HG02840 (cell line): Measurements from ENCODE around the gene PEX16.

ENCODE experiments used
- ATAC-seq: cut with Tn5 transposase; IDR thresholded peaks from one replicate; pipeline ENCODE4 v1.9.1; 2021; ENCODE audit warnings: mild to moderate bottlenecking, moderate library complexity, moderate number of reproducible peaks; ENCODE audit not compliant: unreplicated experiment, low FRiP score

Gene PEX16

DNA sequence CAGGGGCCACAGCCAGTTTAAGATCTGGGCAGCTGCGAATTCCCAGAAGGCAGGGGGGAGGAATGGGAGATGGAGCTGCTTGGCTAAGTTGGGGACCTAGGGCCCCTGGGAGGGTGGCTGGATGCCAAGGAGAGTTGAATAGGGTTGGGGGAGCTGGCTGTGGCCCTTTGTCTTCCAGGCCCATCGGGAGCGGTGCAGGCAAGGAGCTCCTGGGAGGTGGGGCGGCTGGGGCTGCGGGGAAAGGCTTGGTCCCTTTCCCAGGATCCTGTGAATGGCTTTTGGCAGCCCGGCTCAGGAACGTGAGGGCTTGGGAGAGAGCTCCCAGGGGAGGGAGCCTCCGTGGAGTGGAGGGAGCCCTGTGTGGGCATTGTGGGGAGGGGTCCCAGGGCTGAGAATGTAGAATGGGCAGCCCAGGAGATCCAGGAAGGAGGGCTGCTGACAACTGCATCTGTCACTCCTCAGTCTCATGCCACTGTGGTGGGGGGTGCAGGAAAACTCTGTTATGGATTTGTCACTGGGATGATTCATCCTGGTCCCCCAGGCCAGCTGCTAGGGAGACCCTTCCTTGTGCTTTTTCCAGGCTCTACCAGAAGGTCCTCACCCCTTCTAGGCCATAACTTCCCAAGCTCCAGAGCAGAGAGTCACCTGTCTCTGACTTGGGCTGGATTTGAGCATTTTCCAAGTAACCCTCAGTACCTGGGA, 16.6 kb downstream of the PEX16 start:
- ATAC-seq: no peak

DNA sequence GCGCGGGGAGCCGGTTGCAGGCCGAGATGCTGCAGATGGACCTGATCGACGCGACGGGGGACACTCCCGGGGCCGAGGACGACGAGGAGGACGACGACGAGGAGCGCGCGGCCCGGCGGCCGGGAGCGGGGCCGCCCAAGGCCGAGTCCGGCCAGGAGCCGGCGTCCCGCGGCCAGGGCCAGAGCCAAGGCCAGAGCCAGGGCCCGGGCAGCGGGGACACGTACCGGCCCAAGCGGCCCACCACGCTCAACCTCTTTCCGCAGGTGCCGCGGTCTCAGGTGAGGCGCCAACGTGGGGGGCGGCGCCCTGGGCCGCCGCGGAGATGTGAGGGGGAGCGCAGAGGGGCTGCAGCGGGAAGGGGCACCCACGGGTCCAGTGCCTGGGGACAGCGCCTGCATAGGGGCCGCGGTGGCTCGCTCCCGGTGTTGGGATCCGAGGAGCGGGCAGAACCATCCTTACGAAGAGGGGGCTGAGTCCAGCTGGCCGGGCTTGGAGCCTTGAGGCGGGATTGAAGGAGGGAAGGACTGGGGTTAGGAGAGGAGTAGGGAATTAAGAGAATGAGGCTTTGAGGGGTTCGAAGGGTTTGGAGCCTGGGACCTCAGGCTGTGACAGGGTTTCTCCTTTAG, 17.4 kb downstream of the PEX16 start:
- peak; percentile 12 for ATAC-seq

DNA sequence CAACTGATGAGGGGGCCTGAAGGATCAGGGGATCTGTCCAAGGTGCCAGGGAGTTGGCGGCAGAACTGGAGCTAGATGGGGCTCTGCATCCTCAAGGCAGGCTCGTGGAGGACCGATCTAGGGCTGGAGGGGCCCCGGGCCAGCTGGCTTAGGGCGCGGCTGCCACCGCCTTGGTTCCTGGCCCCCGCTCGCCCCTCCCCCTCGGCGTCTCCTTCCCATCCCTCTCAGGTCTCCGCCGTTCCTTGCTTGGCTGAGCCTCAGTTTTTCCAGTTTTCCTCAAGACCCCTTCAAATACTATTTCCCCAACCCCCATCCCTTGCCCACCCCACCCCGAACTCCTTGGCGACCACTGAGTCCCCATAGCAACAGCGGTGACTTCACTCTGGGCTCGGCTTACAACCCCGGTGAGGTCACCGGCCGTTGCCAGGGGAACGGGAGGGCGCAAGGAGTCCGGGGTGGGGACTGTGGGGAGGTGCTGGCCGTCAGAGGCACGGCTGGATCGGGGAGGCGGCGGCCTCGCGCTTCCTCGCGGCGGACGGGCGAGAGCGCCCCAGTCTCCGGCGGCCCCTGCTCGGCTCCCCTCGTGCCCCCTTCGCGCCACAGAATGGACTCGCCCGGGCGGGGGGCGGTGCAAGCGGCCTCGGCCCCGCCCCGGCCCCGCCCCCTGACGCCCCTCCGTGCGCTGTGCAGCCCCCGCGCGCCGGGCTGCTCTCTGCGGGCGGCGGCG, 18.1 kb downstream of the PEX16 start:
- ATAC-seq: peak; percentile 52

DNA sequence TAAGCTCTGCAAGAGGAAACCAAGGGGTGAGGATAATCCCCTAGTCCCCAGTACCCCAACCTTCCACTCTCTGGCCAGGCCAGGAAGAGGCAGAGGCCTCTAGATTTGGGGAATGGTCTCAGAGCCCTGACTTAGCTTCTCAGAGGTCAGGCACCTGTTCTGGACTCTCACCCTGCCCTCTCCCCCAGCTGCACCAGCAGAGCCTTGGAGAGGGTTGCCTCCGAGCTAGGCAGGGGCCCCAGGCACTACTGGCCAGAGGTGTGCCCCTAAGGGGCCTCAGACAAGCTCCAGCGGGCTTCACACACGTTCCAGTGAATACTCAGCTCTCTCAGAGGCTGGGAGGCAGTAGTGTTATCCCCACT, 18.6 kb downstream of the PEX16 start:
- no peak for ATAC-seq

DNA sequence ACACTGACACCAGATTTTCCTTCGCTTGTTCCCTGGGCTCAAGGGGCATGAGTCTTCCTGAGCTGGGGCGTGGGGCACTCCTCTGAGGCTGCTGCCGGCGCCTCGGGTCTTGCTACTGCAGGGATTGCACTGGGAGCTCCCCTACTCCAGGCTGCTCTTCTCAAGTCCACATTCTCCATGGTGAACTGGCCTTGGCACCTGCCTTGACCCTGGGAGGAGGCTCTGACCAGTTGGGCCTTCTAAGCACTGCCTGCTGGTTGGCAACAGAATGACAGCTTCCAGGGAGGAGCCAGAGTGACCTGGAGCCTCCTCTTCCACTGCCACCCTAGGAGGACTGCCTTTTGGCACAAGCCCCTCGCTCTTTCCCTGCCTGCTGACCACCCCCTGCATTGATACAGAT, 20.1 kb downstream of the PEX16 start:
- no peak for ATAC-seq

DNA sequence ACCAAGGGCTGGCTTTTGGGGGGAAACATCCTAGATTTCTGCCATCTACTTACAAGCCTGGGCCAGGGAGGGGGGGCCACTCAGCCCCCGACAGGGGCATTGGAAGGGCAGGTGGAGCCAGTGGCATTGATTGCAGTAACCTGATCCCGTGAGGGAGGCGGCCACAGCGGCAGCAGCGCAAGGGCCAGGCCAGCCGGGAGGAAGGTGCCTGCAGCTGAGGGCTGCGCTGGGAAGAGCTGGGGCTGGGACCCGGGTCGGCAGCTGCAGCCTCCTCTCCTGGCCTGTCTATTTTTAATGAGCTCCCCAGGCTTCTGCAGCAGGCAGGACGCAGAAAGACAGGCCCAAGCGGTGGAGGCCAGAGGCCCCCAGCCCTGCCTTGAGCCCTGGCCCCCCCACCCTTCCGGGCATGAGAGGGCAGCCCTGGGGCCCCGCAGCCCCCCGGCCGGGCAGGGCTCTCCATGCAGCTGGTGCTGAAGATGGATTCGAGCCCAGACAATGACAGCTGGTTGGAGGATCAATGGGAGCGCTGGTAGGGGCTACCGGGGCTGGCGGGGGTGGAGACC, 21.2 kb downstream of the PEX16 start:
- ATAC-seq: no peak

DNA sequence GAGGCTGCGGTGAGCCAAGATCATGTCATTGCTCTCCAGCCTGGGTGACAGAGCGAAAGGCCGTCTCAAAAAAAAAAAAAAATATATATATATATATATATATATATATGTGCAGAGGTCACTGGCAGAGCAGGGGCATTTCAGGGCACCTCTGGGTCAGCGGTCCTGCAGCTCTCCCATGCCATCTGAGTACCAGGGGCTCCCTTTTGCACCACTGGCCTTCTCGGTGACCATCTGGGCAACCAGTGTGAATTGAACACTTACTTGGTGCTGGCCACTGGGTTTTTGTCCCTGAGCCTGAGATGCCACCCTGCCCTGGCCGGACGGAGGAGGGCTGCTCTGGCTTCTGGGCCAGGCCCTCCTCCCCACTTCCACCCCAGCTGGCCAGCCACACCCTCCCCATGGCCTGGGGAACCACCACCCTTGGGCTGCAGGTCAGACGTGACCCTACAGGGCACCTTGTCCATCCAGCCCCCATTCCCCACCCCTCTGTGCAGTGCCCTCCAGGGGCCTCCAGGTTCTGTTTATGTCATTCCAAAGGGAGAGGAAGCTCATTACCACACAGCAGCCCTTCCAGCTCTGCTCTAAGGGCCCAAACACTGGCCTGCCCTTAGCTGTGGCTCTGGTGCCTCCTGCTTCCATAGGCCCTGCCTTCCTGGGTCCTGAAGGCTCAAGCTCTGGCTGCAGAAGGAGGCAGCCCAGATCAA, 22.0 kb downstream of the PEX16 start:
- no peak for ATAC-seq

DNA sequence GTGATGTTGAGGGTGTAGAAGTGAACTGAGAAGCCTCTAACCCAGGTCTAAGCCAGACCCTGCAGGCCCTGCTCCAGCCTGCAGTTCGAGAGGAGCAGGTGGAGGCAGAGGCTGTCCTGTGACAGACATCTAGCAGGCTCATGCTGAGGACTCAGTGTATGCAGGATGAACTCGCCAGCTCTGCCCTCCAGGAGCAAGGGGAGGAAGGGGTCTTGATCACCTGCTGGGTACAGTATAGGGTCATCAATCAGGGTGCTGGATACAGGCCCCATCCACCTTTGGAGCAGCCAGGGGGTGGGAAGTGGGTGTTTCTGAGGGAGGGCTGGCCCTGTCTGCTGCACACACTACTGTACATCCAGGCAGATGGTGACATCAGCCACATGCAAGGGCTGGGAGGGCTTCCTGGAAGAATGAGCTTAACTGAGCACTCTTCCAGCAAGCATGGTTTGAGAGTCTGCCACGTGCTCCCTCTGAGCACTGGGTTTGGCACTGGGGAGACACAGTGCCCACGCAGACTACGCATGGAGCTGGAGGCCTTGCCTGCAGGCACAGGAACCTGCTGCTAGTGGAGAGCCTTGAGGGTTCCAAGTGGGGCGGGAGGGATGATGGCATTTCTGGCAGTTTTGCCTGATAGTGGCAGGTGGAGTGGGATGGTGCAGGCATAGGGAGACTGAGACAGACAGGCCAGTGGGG, 23.0 kb downstream of the PEX16 start:
- ATAC-seq: no peak

DNA sequence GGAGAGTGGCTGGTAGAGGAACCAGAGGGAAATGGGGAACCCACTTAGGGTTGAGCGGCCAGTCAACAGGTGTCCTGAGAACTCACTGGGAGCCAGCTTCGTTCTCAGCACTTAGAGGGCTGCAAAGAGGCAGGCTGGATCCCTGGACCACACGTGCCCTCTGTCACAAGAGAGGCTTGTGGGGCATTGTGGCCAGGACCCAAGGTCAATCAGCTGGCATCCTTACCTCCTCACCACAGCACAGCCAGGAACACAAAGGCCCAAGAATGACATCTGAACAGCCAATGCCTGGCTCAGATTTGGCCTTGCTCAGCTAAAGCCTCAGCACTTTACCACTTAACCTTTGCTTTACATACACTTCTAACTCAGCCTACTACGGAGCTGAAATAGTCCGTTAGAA, 24.8 kb downstream of the PEX16 start:
- ATAC-seq: no peak

DNA sequence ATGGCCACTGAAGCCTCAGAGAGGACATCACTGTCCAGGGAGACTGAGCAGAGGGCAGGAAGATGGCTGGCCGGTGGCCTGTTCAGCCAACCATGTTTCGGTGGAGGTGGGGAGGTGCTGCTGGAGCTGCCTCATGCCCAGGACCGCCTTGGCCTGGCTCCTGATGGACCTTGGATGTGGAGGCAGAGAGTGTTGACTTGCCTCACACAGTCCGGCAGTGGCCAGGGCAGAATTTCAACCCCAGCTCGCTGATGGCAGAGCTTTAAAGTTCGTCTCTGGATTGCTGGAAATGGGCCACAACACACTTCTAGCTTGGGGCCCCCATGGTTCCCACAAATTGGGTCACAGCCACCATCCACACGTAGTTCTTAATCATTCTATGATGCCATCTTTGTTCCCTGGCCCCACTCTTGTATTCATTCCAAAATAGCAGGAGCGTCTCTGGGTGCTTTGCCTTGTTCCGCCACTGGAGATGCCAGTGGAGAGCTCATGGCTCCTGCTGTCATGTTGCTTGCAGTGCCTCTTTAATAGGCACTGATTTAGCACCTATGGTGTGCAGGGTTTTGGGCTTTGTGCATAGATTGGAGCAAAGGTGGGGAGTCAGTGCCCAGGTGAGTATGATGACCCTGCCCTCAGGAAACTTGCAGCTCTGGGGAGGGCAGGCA, 26.7 kb downstream of the PEX16 start:
- ATAC-seq: no peak

DNA sequence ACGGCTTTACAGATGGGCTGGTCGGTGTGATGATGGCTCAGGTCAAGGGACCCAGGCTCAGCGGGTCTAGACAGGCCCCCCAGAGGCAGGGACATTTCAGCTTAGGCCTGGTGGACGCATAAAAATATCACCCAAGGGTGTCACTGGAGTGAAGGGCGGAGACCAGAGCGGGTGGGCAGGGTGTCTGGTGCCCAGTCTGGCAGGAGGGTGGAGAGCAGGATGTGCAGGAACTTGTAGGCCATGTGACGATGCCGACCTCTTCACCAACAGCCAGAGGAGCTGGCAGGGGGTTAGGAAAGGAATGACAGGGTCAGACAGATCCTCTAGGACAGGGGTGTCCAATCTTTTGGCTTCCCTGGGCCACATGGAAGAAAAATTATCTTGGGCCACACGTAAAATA, 27.7 kb downstream of the PEX16 start:
- no peak for ATAC-seq

DNA sequence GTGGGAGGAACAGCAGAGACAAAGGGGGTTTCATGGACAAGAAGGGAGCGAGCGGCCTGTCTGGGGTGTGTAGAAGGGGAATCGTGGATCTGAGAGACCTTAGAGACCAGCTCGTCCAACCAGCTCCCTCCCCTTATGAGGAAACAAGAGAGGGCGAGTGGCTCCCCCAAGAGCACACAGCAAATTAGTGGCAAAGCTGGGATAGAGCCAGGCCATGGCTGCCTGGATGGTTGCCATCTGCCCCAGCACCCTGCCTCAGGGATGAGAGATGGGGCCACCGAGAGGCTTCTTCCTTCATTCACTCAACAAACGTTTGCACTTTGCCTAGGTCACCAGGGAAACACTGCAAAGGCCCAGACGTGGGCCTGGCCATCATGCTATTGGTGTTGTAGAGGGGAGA, 28.1 kb downstream of the PEX16 start:
- no peak for ATAC-seq

DNA sequence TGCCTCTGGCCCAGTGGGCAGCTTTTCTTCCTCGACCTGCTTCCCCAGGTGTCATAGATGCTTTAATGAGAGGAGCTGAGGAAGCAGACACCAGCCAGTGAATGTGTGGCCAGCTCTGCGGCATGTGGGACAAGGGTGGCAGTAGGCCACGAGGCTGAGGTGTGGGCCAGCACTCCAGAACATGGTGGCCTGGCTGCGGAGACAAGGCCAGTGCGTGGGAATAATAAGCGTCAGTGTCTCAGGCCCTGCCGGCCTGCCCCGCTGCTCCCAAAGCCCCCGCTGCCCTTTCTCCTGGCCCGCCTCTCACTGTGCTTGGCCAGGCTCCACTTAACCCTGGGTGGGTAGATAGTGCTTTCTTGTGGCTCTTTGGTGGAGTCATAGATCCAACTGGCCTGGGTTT, 30.1 kb downstream of the PEX16 start:
- ATAC-seq: no peak

DNA sequence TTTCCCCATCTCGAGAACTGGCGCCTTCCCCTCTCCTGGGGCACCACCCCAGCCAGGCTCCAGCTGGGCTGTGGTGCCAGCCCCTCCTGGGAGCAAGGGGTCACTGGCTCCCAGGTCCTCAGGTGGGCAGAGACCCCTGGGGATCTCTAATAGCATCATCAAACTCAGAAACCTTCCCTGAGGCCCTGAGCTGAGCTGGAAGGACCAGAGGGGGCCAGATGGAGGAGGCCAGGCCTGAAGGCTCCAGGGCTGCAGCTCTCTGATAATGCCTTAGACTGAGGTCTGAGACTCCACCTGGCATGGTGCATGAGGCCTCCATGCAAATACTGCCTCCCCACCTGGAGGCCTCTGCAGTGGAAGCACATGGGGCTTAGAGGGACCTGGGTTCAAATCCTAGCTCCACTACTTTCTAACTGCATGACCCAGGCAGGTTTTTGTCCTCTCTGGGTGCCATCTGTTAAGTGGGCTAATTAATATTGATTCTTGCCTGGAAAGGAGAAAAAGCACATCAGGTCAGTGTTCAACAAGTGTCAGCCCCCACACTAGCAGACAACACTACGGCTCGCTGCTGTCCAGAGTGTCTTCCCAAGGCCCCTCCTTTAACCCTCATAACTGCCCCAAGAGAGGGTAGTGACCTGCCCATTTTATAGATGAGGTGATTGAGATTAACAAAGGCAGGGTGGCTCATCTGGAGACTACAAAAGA, 30.7 kb downstream of the PEX16 start:
- ATAC-seq: no peak

DNA sequence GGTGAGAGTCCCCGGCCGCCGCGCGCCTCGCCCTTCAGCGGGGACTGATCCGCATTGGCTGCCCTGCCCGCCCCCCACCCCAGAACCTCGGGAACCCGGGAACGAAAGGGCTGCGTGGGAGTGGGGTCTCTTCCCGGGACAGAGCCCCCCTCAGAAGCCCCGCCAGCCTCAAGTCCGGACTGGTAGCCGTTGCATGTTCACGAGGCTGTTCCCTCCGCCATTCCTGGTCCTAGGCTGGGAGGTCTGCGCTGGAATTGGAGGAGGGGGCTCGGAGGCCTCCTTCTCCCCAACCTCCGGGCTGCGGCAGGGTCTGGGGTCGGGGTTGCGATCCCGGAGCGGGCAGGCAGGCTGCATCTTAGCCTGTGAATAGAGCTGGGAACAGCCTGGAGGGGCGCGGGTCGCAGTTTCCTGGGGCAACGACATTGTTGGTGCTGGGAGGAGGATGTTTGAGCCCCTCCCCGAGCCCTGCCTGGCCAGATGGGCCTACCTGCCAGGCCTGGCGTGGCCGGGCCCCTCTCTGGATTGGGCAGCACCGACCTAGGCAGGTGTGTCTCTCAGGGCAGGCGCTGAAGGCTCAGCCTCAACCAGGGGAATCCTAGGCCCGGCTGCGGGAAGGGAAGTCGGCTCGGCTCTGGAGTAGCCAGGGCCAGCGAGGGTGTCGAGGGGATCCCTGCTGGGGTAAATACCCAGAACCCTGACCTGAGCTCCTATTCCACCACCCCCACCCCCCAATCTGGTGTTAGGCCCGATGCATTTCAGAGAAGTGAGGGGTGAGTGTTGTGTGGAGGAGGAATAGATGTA, 31.6 kb downstream of the PEX16 start:
- ATAC-seq: no peak

DNA sequence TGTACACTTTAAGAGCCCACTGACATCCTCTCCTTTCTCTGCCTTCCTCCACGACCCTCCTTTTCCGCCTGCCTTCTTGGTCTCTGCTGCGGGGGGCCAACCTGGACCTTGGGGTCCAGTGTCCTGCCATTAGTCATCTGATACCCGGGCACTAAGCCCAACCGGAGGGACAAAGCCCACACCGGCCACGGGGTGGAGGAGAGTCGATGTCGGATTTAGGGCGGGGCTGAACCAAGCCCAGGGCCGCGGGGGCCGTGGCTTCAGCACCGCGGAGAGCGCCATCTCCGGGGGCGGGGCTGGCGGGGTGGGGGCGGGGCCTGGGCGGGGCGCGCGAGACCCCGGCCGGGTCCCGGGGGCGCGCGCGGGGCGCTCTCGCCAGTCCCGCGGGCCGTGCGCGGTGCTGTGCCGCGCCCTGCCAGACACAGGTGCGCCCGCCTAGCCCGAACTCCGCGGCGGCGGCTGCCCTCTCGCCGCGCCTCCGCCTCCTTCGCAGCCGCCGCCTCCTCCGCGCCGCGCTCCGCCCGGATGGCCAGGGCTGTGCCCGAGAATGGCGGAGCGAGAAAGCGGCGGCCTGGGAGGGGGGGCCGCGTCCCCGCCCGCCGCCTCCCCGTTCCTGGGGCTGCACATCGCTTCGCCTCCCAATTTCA, 32.3 kb downstream of the PEX16 start, which contains the start of gene MAPK8IP1:
Gene MAPK8IP1, plus strand, starts transcription at position 378 of the 647 bp plus-strand sequence. Its CDS starts 170 bp downstream, at position 548.
- ATAC-seq: no peak

DNA sequence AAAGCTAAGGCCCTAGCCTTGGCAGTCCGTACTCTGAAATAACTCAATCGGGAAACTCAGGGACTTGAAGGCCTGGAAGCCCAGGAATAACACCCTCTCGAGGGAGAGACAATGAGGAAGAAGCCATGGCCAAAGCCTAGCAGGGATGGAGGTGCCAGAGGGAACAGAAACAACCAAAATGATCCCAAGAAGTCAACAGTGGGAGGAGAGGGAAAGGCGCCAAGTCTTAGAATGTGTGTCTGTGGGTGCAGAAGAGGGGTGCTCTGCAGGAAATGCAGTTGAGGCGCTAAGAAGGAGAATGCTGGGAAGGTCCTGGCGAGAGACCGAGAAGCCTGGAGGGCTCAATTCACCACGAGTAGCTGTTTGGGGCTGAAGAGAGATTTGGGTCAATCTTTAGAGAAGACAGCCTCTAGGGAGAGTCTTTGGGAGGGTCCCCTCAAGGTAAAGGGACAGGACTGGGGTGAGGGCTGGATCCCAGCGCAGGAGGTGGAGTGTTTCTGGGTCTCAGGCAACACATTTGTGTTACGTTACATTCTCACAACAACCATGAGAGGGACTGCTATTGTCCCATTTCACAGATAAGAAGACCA, 33.0 kb downstream of the PEX16 start:
- ATAC-seq: no peak
